HG03521 (cell line): ENCODE data around the gene UBASH3B.
A peak's percentile ranks its signal among the peaks of the same experiment; 100 is the strongest.

Experiments used
- ATAC-seq: cut with Tn5 transposase; IDR thresholded peaks from one replicate; pipeline ENCODE4 v1.9.1; 2021; ENCODE audit warnings: mild to moderate bottlenecking, moderate library complexity; ENCODE audit not compliant: unreplicated experiment

UBASH3B gene

DNA sequence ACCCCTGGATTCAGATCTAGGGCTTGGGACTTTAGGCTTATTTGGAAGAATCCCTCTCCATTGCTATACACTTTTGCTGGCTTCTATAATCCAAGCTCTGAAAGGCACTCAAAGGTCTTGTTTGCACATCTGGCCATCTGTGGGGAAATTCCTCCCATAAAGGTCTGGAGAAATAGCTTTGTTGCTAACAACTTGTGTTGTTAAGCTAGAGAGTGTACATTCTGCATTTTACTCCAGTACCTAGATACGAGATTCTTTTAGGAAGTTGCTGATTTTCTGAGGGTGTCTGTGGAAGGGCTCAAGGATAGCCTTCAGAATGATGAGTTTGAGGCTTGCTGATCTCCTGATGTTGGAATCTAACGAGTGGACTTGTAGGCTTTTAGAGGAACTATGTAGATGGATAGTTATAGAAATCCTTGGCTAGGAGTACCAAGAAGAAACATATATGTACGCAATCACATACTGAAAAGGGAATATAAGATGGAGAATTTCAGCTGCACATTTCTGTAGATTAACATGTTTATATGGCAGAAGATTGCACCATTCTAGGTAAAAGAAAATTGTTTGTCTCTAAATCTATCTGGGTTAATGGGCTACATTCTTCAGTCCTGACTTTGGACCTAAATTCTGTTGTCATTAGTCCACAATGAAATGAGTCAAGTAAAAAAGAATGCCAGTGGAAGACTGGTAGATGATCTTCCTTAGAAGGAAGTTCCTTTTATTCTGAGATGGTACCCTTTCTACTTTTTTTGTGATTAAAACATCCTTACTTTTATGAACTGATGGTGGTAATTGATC lies 51.0 kb downstream of the UBASH3B start:
- no peak for ATAC-seq

DNA sequence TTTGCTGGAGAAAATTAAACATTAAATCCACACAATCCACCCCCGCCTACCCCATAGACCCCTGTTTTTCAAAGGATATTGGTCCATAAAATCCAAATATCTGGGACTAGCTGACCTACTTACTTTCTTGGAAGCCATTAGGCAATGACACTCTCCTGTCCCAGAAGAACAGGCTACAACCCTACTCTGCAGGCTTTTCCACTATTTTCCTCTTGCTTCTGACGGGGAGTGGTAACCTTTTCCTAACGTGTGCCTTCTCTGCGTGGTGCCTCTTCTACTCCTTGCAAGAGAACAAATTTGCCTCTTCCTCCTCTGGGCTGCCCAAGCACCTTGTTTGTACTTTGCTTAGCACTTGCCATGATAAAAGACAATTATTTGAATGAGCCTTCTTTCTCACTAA lies 51.6 kb downstream of the UBASH3B start:
- no peak for ATAC-seq

DNA sequence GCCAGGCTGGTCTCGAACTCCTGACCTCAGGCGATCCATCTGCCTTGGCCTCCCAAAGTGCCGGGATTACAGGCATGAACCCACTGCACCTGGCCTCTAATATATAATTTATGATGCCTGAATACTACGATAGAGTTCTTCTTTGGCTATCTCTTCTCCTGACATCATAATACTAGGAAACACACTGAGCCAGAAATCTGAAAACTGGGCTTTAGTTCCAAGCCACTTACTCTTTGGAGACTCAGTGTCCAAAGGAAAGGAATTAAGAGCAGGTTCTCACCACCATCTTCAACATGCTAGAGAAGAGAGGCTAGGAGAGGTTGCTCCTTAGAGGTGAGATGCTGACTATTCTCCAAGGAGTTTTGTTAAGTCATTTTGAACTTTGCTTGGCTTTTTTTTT lies 52.4 kb downstream of the UBASH3B start:
- no peak for ATAC-seq

DNA sequence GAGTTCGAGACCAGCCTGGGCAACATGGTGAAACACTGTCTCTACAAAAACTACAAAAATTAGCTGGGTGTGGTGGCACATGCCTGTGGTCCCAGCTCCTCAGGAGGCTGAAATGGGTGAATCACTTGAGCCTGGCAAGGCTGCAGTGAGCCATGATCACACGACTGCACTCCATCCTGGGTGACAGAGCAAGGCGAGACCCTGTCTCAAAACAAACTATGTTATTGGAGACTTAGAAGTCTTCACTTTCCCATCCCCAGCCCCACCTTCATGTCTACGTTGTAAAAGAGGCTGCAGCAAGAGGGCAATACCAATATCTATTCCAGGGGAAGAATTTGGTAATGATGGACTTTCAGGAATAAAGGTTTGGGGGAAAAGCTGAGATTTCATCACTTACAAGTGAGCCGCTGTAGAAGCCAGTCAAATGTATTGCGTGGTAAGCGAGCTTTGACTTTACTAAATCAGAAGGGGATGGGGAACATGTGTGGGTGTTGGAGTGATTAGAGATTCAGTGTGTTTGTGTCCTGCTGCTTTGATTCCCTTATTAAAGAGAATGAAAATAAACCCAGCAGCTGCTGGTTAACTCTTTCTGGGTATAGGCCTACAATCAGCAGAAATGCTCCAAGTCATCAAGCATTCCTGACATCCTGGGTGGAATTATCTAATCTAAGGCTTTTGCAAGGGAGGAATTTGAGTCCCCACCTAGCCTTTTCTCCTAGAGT lies 53.7 kb downstream of the UBASH3B start:
- ATAC-seq, result no peak

DNA sequence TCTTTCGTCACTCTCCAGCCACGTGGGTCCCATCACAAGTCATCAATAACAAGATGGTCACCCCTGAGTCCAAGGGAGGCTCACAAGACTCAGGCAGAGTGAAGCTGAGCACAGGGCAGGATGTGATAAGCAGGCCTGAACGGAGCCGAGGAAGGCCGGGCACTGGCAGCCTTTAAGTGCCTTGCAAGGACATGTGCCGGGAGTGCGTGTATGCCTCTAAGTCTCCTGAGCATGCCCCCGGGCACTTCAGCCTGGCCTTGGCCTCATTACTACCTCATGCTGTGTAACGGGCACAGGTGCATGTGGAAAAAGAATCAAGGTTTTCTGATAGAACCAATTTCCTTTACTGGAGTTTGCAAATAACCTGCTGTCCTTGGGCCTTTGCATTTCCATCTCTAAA lies 55.8 kb downstream of the UBASH3B start:
- no peak for ATAC-seq

DNA sequence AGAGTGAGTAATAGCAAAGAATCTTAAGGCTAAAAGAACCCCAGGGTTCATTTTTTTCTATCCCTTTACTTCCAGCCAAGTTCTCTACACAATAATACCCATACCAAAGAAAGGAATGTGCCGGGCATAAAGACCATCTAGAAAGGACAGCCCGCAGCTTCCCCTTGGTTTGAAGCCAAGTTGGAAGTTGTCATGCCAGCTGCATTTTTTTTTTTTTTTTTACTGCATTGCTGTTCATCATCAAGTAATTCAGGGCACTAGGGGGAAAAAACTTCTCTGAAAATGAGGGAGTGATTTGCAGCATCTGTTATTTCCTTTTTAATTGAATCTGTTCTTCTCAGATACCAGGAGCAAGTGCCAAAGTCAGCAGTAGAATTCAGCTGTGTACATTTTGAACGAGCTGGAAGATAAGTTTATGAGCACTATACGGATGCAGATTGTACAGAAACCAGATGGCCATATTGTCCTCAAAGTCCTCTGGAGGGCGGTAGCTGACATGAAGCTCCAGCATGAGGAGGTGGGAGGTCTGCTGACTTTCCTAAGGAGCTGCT lies 56.4 kb downstream of the UBASH3B start:
- no peak for ATAC-seq

DNA sequence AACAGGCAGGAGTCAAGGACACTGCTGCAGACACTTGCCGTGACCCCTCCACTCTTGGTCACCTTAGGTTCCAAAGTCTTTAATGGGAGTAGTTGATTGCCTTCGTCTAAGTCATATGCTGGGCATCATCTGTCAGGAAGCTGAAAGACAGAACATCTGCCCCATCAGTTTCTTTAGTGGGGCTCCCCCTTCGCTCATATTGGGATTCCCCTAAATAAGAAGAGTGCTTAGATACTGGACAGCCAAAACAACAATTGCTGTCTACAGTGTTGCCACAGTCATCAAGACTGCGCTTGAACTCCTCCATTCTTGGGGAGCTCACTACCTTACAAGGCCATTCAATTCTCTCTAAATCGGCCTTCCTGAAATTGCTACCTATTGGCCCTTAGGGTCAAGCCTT lies 58.5 kb downstream of the UBASH3B start:
- ATAC-seq, result no peak

DNA sequence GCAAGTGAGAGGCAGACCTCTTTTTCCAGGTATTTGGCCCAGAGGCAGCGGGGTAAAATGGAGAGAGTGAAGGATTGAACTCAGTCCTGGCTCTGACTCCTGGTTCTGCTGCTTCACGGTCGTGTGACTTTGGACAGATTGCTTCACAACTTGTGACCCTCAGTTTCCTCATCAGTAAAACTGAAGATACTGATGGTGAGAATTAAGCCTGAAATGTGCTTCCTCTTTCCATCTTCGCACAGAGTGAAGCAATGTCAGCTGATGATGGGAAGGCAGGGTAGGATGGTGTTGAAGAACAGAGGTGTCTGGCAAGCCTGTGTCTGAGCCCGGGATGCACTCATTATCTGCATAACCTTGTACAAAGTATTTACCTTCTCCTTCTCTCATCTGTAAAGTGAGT lies 59.0 kb downstream of the UBASH3B start:
- ATAC-seq, result no peak

DNA sequence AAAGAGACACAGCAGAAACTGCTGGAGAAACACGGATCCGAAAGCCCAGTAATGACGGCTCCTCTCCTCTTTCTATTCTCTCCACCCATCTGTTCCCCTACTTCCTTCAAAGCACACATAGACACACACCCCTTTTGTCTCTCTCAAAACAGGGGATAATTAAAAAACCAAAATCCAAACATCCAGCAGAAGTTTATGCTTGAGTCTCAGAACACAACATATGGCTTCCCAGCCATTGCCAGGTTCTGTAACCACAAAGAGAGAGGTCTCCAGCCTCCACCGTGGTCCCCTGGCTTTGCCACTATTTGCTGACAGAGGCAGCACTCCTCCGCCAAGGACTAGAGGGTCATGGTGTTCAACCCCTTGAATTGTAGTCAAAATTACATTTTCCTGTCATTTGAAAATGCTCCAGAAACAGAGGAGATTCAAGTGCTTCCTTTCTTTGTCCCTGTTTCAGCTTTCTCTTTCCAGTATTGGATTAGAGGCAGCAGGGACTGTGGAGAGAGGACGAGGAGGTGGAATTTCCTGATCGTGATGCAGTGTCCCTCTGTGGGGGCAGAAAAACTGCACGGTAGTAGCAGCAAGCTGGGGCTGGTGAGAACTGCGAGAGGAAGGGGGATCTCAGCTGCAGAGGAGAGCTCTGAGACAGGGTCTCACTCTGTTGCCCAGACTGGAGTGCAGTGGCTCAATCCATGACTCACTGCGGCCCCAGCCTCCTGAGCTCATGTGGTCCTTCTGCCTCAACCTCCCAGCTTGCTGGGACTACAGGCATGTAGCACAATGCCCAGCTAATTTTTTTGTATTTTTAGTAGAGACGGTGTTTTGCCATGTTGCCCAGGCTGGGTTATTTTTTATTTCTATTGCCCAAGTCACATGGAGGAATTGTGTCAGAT lies 60.3 kb downstream of the UBASH3B start:
- no peak for ATAC-seq

DNA sequence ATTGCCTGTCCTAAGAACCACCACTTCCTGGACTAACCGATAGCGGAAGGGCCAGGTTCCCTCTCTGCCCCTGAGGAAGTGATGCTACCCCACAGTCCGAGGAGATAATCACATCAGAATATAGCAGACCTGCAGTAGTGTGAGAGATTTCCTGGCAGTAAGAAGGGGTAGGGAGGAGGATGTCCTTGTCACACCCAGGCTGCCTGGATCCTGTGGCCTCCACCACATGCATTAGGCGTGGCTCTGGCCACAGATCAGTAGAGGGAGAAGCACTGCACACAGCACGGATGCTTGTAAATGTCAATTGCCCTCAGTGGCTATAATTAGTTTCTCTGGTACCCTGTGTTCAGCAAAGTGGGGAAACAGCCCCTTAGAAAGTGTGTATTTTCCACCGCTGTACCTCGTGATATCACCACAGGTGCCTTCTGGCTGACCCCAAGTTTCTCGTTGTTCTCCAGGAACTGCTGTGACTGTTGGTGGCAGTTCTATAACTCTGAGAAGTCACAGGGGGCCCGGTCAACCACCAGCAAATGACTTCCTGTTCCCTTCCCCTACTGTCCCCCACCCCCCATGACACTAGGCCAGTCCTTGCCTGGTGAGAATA lies 61.8 kb downstream of the UBASH3B start:
- peak; percentile 83 for ATAC-seq

DNA sequence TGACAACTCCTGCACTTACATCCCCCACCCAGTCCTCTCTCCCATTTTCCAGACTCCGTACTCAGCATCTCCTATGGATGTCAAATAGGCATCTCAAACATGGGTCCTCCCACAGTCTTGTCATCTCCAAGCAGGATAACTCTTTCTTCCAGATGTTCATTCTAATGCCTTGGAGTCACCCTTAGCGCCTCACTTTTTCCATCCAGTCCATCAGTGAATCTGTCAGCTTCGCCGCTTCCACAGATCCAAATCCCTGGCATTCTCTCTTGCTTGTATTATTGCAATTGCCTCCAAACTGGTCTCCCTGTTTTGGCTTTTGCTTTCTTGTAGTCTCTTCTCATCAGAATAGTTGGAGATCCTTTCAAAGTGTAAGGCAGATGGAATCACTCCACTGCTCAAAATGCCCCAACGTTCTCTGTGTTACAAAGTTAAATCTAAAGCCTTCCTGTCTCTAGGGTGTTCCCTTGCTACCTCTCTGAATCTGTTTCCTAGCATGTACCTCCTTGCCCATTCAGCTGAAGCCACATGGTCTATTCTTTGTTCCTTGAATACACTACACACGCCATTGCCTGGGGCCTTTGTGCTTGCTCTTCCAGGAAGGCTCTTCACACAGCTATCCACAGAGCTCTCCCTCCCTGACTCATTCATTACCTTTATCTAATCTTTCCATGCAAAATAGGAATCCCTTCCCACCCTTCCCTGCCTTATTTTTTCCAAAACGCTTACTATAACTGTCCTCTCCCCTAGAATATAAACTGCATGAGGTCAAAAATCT lies 64.8 kb downstream of the UBASH3B start:
- ATAC-seq, result no peak

DNA sequence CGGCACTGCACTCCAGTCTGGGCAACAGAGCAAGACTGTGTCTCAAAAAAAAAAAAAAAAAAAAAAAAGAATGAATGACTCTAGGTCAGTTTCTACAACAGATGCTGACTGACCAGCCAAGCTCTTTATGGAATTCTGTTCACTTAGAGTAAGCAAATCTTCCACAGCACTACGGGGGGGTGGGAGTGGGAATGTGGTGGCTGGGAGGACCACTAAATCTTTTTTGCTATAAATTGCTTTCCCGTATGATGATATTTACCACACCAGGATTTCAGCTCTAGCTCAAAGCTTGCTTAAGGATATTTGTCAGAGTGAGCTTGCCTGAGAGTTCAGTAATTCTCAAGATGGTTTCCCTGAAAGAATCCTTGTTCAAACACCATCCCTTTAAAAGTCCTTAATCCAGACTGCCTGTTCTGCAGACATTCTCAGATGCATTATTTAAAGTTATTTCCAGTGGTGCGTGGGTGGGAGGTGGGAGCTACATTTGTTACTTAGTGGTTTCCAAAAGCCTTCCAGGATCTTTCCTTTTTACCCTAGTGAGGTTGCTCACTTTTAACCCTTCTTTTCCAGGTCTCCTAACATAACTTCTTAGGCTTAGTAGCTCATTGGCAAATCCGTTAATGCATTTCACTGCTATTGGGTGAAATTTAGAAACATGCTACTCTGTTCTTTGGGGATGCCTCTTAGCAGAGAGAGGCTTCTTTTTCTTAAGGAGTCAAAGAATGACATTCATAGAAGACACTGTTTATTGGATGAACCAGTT lies 65.9 kb downstream of the UBASH3B start:
- ATAC-seq, result no peak

DNA sequence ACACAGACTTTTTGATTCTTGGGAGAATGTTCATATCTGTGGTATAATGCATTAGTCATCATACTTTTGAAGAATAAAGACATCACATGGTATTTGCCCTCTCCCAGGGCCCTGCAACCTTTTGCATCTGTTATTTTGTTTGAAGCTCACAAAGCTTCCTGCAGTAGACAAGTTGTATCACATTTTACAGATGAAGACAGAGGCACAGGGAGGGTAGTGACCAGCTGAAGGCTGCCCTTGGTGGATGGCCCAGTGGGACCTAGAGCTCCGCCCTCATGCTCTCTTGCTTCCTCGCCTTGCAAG lies 66.4 kb downstream of the UBASH3B start:
- ATAC-seq, result no peak

DNA sequence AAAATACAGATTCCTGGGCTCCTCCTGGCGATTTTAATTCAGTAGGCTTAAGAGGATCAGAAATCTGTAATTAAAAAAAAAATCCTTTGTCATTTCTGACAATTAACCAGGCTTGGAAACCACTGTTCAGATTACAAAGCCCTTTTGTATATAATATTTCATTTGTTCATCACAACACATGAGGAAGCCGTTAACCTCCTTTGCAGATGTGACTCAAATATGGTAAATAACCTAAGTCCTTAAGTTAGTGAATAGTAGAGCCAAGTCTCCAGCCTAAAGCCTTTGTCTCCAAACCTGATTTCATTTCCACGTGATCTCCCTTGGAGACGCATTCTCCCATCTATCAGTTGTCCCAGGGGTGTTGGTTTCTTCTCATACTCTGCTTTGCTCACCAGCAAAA lies 67.6 kb downstream of the UBASH3B start:
- ATAC-seq, result no peak

DNA sequence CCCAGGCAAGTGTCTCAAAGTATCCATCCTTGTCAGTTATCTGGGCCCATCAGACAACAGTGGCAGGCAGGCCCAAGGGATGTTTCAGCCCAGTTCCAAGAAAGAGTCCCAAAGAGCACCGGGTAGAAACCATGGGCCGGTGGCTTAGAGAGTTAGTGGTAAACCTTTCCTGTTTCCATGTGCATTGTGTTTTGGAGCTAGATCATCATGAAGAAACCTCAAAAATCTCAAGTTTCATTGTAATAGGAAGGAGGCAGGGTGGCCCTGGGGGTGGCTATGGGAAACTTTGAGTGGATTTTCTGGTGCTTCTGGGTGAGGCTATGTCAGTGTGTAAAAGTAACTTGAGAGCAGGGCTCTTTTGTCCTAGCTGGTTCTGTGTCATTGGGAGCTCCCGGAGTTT lies 68.1 kb downstream of the UBASH3B start:
- no peak for ATAC-seq

DNA sequence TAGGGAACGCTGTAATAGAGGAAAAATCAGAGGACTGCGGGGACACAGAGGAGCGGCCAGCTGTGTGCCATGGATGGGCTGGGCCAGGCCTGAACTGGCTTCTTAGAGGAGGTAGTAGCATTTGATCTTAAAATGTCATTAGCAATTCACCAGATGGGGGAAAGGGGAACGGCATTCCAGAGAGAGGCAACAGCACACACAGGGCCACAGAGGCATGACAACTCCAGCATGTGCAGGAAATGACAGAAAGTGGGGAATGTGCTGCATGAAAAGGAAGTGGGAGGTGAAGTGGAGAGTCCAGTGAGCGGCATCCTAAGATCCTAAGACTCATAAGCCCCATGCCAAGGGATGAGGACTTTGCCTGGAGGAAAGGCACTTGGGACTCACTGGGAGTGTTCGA lies 69.0 kb downstream of the UBASH3B start:
- ATAC-seq, result no peak

DNA sequence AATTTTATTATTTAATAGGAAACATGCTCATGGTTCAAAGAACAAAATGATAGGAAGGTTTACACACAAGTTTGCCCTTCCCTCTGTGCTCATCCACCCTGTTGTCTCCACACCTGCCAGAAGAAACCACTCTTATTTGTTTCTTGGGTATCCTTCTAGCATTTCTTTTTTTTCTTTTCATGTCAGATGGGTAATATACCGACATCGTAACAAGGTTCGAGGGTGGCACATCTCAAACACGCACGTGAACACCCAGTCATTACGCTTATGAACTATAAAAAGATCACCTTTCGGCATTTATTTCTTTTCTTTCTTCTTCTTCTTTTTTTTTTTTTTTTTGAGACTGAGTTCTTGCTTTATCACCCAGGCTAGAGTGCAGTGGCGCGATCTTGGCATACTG lies 70.5 kb downstream of the UBASH3B start:
- no peak for ATAC-seq

DNA sequence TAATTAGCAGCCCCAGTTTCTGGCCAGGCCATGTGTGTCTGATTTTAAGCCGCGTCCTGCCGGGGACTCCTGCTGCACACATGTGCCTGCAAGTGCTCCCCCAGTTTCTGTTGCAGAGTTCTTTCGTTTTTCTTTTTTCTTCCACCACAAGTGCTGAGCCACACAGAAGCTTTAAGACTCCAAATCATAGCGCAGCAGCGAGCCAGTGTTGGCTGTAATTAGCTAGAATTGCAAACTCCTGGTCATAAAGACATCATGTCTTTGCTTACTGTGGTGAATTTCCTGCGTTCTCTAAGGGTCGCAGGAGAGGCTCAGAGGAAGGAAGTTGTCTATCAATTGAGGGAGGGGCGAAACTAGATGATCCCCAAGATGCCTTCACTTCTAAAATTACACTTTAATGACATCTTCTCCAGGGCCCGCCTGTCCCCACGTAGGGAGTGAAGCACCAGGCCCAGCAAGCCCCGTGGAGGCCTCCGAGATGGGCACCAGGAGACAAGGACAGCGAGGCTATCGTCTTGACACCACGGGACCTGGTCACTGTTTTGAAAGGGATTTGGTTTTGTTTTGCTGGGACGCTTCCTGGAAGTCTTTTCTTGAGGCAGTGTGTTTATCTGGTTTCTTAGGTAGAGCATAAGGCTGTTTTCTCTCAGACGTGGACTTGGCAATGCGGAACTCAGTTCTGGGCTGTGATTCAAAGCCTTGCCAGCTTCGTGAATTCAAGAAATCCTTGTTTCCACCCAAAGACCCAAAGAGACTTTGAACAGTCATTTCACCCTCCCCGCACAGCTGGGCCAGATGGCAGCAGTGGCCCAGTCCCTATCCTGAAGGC lies 71.8 kb downstream of the UBASH3B start:
- peak; percentile 84 for ATAC-seq

DNA sequence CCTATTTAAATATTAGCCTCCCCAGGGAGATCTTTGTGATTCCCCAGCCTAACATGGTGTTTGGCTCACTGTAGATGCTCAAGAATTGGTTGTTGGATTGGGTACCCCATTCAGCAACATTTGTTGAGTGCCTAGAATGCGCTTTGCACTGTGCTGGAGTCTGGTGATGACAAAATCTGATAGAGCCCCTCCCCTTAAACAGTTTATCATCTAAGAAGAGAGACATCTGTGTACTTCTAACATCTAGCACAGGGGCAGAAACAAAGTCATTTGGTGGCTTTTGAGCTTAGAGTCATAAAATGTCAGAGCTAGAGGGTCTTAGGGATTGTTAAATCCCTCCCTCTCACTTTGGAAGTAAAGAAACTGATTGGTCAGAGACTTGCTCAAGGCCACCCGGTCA lies 73.0 kb downstream of the UBASH3B start:
- ATAC-seq, result no peak
